T follicular helper cell (primary cell): ENCODE results near the gene TMEM123.

ENCODE experiments used
- DNase-seq: peaks from one replicate; pipeline ENCODE4 v3.0.0-alpha.2; 2020; ENCODE audit warnings: low read depth

TMEM123 gene

GRCh38 chr11:102426570-102426969, 26.0 kb downstream of the TMEM123 start:
- no peak for DNase-seq

DNA sequence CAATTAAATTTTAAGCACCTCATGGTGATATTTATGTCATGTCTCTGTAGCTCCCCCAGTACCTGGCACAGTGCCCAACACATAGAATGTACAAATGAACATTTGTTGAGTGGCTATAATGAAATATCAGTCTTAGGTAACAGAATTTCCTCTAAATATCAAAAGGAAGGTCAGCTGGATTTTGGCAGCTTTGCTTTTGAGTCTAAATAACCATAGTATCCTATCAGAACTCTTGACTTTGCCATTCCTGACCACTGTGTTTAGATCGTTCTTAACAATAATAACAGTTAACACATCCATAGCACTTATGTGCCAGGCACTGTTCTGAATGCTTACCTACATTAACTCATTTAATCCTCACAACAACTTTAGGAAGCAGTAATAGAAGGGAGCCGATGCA, 26.6 kb downstream of the TMEM123 start:
- DNase-seq = no peak

- DNase-seq = no peak
These were observed 28.6 kb downstream of the TMEM123 start for GRCh38 chr11:102423936-102424335.

- no peak for DNase-seq
These were observed 29.5 kb downstream of the TMEM123 start for GRCh38 chr11:102422817-102423712.

GRCh38 chr11:102421261-102421660, 31.3 kb downstream of the TMEM123 start:
- no peak for DNase-seq

DNA sequence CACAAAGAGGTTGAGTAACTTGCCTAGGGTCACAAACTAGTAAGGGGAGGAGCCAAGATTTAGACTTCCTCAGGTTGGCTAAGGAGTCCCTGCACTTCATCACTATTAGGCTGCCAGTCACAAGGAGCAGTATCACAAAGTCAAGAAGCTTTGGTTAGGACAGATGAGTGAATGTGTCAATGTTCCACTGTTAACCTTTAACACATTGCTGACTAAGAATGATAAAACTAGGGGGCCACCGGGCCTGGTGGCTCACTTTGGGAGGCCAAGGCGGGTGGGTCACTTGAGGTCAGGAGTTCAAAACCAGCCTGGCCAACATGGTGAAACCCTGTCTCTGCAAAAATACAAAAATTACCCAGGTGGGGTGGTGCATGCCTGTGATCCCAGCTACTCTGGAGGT, 32.0 kb downstream of the TMEM123 start:
- no peak for DNase-seq

DNA sequence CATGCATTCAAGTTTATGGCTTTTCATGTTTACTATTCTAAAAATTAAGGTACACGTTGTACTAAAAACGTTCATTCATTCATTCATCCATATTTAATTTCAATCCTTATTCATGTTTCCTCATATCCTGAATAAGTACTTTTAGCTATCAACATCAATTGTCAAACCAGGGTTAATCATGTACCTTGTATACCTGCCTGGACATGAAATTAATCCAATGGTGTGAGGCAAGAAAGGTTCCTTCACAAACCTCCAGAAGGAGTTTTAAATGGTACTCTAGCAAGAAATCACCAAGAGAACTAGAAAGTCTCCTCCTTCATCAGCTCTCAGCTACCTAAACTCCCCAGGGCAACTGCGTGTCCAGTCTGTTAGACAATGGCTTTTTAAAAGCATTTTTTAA, 33.4 kb downstream of the TMEM123 start:
- DNase-seq = no peak

DNA sequence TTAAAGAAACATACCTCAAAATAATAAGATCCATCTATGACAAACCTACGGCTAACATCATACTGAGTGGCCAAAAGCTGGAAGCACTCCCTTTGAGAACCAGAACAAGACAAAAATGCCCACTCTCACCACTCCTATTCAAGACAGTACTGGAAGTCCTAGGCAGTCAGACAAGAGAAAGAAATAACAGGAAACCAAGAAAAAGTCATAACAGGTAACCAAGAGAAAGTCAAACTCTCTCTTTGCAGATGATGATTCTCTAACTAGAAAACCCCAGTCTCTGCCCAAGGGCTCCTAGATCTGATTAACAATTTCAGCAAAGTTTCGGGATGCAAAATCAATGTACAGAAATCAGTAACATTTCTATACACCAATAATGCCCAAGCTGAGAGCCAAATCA, 35.6 kb downstream of the TMEM123 start:
- no peak for DNase-seq

DNA sequence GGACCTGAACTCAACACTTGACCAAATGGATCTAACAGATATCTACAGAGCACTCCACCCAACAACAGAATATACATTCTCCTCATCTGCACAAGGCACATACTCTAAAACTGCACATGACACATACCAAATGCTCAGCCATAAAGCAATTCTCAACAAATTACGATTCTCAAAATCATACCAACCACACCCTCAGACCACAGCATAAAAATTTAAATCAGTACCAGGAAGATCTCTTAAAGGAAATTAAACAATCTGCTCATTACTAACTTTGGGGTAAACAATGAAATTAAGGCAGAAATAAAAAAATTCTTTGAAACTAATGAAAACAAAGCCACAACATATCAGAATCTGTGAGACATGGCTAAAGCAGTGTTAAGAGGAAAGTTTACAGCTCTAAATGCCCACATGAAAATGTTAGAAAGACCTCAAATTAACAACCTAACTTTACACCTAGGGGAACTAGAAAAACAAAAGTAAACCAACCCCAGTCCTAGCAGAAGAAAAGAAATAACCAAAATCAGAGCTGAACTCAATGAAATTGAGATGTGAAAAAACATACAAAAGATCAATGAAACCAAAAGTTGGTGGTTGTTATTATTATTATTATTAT, 37.2 kb downstream of the TMEM123 start:
- no peak for DNase-seq

- no peak for DNase-seq
These were observed 38.0 kb downstream of the TMEM123 start for GRCh38 chr11:102414559-102414958.

- DNase-seq = no peak
These were observed 39.1 kb downstream of the TMEM123 start for GRCh38 chr11:102413497-102413896.

- no peak for DNase-seq
These were observed 41.4 kb downstream of the TMEM123 start for GRCh38 chr11:102411142-102411541.

GRCh38 chr11:102410382-102410784, 42.2 kb downstream of the TMEM123 start:
- DNase-seq = no peak

DNA sequence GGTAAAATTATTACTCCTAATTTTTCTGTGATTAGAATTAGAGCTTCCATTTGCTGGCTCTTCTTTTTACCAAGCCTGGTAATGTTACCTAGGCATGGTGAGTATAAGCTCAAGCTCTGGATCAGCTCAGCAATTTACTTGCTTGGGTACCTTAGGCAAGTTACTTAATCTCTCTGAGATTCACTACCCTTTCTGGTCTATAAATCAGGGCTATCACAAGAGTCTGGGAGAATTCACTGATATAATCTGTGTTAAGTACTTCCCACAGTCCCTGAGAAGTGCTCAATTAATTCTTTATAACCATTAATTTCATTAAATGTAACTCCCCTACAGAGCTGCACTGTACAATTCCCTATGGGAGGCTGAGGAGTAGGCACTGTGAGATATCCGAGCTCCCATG, 44.2 kb downstream of the TMEM123 start:
- no peak for DNase-seq

- DNase-seq = no peak
These were observed 44.7 kb downstream of the TMEM123 start for GRCh38 chr11:102407901-102408300.

DNA sequence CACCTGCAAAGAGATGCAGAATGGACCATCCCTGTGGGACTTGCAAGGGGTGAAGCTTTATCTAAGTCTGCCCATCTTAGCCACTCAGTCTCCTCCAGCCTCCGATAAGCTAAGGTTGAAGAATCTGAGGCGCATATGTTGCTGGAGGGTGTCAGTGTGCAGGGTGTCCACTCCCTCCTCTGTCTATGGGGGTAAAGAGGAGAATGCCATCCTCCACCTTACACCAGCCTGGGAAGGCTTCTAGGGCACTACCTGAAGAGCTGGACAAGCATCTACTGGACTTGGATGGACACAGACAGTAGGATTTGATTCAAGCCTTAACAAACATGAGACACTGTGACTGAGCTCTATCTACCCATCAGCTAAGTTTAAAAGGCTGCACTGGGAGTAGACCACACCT, 46.5 kb downstream of the TMEM123 start:
- DNase-seq = no peak

DNA sequence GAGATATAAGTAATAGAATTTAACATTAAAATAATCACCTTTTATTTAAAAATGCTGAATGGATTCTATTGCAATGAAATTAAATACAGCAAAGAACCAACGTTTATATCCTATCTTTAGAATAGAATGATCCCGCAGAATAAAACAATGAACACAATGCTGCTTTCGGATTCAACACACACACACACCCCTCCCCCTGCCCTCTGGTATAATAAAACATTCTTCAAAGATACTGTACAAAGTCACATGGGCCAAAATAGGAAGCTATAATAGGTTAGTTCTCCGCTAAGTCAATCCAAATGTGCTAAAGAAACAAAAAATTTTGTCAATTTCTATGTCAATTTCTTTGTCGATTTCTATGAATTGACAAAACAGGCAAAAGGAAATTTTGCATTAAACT, 47.1 kb downstream of the TMEM123 start:
- DNase-seq = no peak

- DNase-seq = no peak
These were observed 50.0 kb downstream of the TMEM123 start for GRCh38 chr11:102402548-102402947.

- no peak for DNase-seq
These were observed 50.7 kb downstream of the TMEM123 start for GRCh38 chr11:102401905-102402304.

DNA sequence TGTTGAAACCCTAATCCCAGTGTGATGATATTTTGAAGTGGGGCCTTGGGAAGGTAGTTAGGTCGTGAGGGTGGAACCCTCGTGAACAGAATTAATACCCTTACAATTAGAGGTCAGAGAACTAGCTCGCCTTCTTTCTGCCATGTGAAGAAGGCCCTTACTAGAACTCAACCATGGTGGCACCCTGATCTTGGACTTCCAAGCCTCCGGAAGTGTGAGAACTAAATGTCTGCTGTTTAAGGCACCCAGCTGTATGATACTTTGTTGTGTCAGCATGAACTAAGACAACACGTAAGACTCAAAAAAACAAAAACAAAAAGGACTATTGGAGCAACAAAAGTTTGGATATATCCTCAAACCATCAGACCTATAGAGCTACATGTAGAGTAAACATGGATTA, 52.0 kb downstream of the TMEM123 start:
- no peak for DNase-seq

- no peak for DNase-seq
These were observed 53.4 kb downstream of the TMEM123 start for GRCh38 chr11:102399189-102399588.

DNA sequence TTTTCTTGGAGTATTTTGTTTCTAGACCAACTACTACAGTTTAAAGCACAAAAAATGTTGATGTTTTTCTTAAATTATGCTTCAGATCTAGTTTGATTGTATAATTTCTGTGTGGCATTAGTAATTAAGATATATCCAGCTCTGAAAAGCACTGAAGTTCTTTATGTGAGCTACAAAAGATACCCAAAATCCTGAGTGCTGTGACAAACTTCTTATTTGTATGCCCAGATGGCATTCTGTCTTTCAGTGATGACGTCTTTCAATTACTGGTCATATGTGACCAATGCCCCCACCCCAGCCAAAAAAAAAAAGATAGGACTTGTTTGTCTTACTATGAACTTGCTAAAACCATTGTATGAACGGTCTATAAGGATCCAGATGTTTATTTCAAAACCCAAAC, 54.3 kb downstream of the TMEM123 start:
- DNase-seq = no peak

DNA sequence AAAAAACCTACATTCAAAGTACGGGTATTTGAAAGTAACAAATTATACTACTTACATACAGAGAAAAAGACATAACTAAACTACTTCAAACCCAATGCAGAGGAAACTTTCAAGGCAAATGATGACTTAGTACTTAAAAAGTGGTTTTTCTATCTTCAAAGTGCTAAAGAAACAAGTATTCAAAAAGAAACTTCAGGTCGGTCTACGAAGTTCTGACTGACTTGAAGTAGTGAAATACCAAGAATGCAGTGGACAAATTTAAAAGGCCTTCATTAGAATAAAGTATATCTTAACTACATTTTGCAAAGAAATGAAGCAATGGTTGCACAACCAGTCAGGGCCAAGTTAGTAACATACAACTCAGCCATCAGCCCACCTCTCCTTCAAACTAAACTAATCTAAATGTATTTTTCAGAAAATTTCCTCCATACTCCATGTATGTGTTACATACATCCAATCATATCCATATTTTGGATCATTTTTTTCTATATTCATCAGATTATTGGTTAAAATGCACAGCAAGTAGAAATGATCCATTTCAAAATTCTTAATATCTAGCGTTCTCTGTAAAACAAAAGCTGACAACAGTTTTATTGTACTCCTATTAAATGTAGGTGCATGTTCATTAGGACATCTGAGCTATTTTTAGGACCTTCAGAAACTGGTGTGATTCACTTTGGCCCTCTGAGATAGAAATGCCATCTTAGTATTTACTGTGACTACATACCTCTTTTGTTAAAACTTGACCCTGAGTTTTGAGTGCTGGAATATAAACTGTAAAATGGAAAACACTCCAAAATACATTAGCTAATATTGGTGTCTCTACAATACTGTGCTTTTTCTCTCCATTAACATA, 55.6 kb downstream of the TMEM123 start:
- DNase-seq = no peak
